ENCODE measurements around the gene TSPEAR. TPM values are rescaled to one million over a fixed set of nuclear protein-coding genes. Genes with fewer than 3 reads are reported as not detected.
"Not testable (repeated sequence)": the region's sequence is repeated elsewhere in the genome, so short reads cannot be mapped to it uniquely, and the experiment has no call there.

The TSPEAR gene
- total RNA-seq, 1 donor from 2014 or later = not detected

- DNase-seq = no peak
Observed at GRCh38 chr21:44568667-44569556, 142.5 kb downstream of the TSPEAR start.

GRCh38 chr21:44568261-44568660 lies 143.1 kb downstream of the TSPEAR start:
- DNase-seq = no peak

- DNase-seq = no peak
Observed at GRCh38 chr21:44567481-44568171, 143.7 kb downstream of the TSPEAR start.

GRCh38 chr21:44566403-44566802 lies 145.0 kb downstream of the TSPEAR start:
- DNase-seq = no peak

GRCh38 chr21:44564886-44565598 lies 146.3 kb downstream of the TSPEAR start:
- DNase-seq = no peak

- no peak for DNase-seq
Observed at GRCh38 chr21:44564099-44564498, 147.3 kb downstream of the TSPEAR start.

- DNase-seq = no peak
Observed at GRCh38 chr21:44558695-44559094, 152.7 kb downstream of the TSPEAR start, which contains the start of gene KRTAP10-3. TSS of gene KRTAP10-3 (minus strand) at chr21:44558795. CDS start at chr21:44558715, 80 bp downstream.

- not testable (repeated sequence) for DNase-seq
Observed at GRCh38 chr21:44558329-44558675, 153.1 kb downstream of the TSPEAR start.

- no peak for DNase-seq
Observed at GRCh38 chr21:44557491-44558328, 153.7 kb downstream of the TSPEAR start.

GRCh38 chr21:44556879-44557278 lies 154.5 kb downstream of the TSPEAR start:
- no peak for DNase-seq

- no peak for DNase-seq
Observed at GRCh38 chr21:44555200-44555875, 156.0 kb downstream of the TSPEAR start.

- DNase-seq = no peak
Observed at GRCh38 chr21:44552681-44553080, 158.7 kb downstream of the TSPEAR start.

GRCh38 chr21:44552136-44552535 lies 159.2 kb downstream of the TSPEAR start:
- no peak for DNase-seq

- DNase-seq = no peak
Observed at GRCh38 chr21:44551340-44551961, 159.9 kb downstream of the TSPEAR start, which contains the start of gene KRTAP10-2. TSS of gene KRTAP10-2 (minus strand) at chr21:44551505. CDS start at chr21:44551458, 47 bp downstream.

- no peak for DNase-seq
Observed at GRCh38 chr21:44550807-44551206, 160.6 kb downstream of the TSPEAR start.

GRCh38 chr21:44550285-44550684 lies 161.1 kb downstream of the TSPEAR start:
- not testable (repeated sequence) for DNase-seq

GRCh38 chr21:44549525-44550211 lies 161.7 kb downstream of the TSPEAR start:
- no peak for DNase-seq

- no peak for DNase-seq
Observed at GRCh38 chr21:44548922-44549321, 162.4 kb downstream of the TSPEAR start.

- DNase-seq = no peak
Observed at GRCh38 chr21:44548381-44548780, 163.0 kb downstream of the TSPEAR start.

Measured in occipital lobe (tissue), 2 donors.